ENCODE data around the gene MYRFL.

Gene MYRFL

GRCh38 chr12:69886715-69887114 is 61.7 kb downstream of the MYRFL start:
- no peak for TF ChIP-seq CTCF (IDR thresholded peaks at IDR 0.05; ENCODE audit: low read depth, low read length, missing control alignments)
- no peak overlapping the region for H3K4me3 ChIP-seq (ENCODE audit: low read depth, low read length)
- no peak for DNase-seq (ENCODE audit: low read depth)

- TF ChIP-seq CTCF (IDR thresholded peaks at IDR 0.05; ENCODE audit: low read depth, low read length, missing control alignments) = no peak
- H3K4me3 ChIP-seq (ENCODE audit: low read depth, low read length) = no peak overlapping the region
- no peak for DNase-seq (ENCODE audit: low read depth)
Observed at GRCh38 chr12:69888901-69889300, 63.9 kb downstream of the MYRFL start.

- no peak for DNase-seq (ENCODE audit: low read depth)
- no peak overlapping the region for H3K4me3 ChIP-seq (ENCODE audit: low read depth, low read length)
- no peak for TF ChIP-seq CTCF (IDR thresholded peaks at IDR 0.05; ENCODE audit: low read depth, low read length, missing control alignments)
Observed at GRCh38 chr12:69894800-69895383, 69.9 kb downstream of the MYRFL start.

- no peak for TF ChIP-seq CTCF (IDR thresholded peaks at IDR 0.05; ENCODE audit: low read depth, low read length, missing control alignments)
- no peak overlapping the region for H3K4me3 ChIP-seq (ENCODE audit: low read depth, low read length)
- no peak for DNase-seq (ENCODE audit: low read depth)
Observed at GRCh38 chr12:69896653-69897381, 71.8 kb downstream of the MYRFL start.

GRCh38 chr12:69897744-69898143 is 72.7 kb downstream of the MYRFL start:
- no peak overlapping the region for H3K4me3 ChIP-seq (ENCODE audit: low read depth, low read length)
- no peak for DNase-seq (ENCODE audit: low read depth)
- no peak for TF ChIP-seq CTCF (IDR thresholded peaks at IDR 0.05; ENCODE audit: low read depth, low read length, missing control alignments)

GRCh38 chr12:69898236-69898635 is 73.2 kb downstream of the MYRFL start:
- H3K4me3 ChIP-seq (ENCODE audit: low read depth, low read length) = no peak overlapping the region
- TF ChIP-seq CTCF (IDR thresholded peaks at IDR 0.05; ENCODE audit: low read depth, low read length, missing control alignments) = no peak
- no peak for DNase-seq (ENCODE audit: low read depth)

GRCh38 chr12:69900720-69901131 is 75.7 kb downstream of the MYRFL start:
- DNase-seq (ENCODE audit: low read depth) = peak; percentile 16
- peak; percentile 63 for TF ChIP-seq CTCF (IDR thresholded peaks at IDR 0.05; ENCODE audit: low read depth, low read length, missing control alignments)

More at GRCh38 chr12:69900720-69901131, 75.7 kb downstream of the MYRFL start:
- no peak overlapping the region for H3K4me3 ChIP-seq (ENCODE audit: low read depth, low read length)
